ENCODE measurements around the gene PRKCD. TPM values are rescaled to one million over a fixed set of nuclear protein-coding genes. Genes with fewer than 3 reads are reported as not detected.

PRKCD gene
- total and polyA plus RNA-seq, 9 of the 15 experiments (the other 6 are each of a cell fraction or from before 2014, with no cell fraction given): 2.5 to 19.5 (median 6.1) TPM

DNA sequence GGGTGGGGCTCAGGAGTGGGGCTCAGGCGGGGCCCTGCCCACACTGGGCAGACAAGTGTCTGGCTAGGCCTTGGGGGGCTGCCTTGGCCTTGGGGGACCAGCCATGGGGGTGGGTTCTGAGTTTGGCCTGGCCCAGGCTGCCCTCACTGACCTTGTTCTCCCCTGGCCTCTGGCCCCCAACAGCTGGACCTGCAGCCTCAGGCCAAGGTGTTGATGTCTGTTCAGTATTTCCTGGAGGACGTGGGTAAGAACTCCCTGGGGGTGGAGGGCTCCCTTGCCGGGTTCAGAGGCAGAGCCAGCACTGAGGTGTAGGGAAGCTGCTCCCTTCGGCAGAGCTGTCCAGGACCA, 20.0 kb downstream of the PRKCD start:
- TF ChIP-seq PTBP1 (IDR thresholded peaks at IDR 0.05; ENCODE audit: low read depth, low read length): no peak
- TF ChIP-seq PYGO2 (tag; IDR thresholded peaks at IDR 0.05): no peak
- TF ChIP-seq MYC (IDR thresholded peaks at IDR 0.05; ENCODE audit: low read depth, low read length): no peak
- no peak for TF ChIP-seq MYC (CRISPR knock-in tag; IDR thresholded peaks at IDR 0.05; ENCODE audit: borderline replicate concordance, low read depth)
- TF ChIP-seq FOS (IDR thresholded peaks at IDR 0.05; ENCODE audit: extremely low read depth, insufficient read length): no peak
- TF ChIP-seq ETV1 (tag; conservative IDR thresholded peaks at IDR 0.05; ENCODE audit: low read depth): no peak
- TF ChIP-seq KAT7 (CRISPR knock-in tag; IDR thresholded peaks at IDR 0.05; ENCODE audit: borderline replicate concordance): no peak
- TF ChIP-seq ARNT (IDR thresholded peaks at IDR 0.05): no peak
- no peak for TF ChIP-seq ETV6 (IDR thresholded peaks at IDR 0.05; ENCODE audit: borderline replicate concordance in 1 of 2, low read depth in 2 of 2, low read length in 1 of 2)
- no peak for TF ChIP-seq ETV6 (CRISPR knock-in tag; IDR thresholded peaks at IDR 0.05; ENCODE audit: borderline replicate concordance)
- ChIA-PET POLR2A (interaction anchor here (0.6 kb wide), 1 partner anchor 97 kb away, joined by 3 read pairs; no protein-coding TSS in a partner anchor), CTCF (ENCODE audit: low intra/inter-chr PET ratio) (no interaction called here)
- no peak overlapping the region for H3K4me3 ChIP-seq
- H2AFZ ChIP-seq (ENCODE audit: low read depth, low read length): no peak overlapping the region
- in situ Hi-C loops (cut with MboI) (no loop called here), intact Hi-C loops (cut with micrococcal nuclease) (no loop called here)
- BruUV-seq (replicated peaks): no TSS peak
- no peaks in the 10 kb centered on the region for H3K79me2 ChIP-seq (ENCODE audit: control insufficient read depth, insufficient read depth, low read length)
- 100% methylated on average over 2 of the region's 4 CpGs for WGBS (ENCODE audit: insufficient coverage, low coverage, missing lambda C conversion rate)
- H3K27ac ChIP-seq (ENCODE audit: extremely low read depth, low read depth, low read length): no peak overlapping the region
- no peak overlapping the region; a peak in 1 of 4 replicates for H3K9ac ChIP-seq (ENCODE audit: insufficient read depth in 1 of 2, low read depth in 2 of 2, low read length in 2 of 2)
- no peak for DNase-seq (ENCODE audit: extremely low read depth in 1 of 4, low spot score in 3 of 4)
- H3K4me1 ChIP-seq (replicated peaks in 1 of 2; ENCODE audit: control insufficient read depth in 2 of 2, insufficient read depth in 2 of 2, low read length in 2 of 2): peaks cover 0 to 3% of the 10 kb centered on the region in 2 experiments; a peak in 2 of 5 replicates
- H3K9me3 ChIP-seq (replicated peaks; ENCODE audit: control insufficient read depth, insufficient read depth, low read depth, low read length): no peaks in the 10 kb centered on the region
- H3K9me1 ChIP-seq (ENCODE audit: control insufficient read depth, insufficient read depth, low read length): no peaks in the 10 kb centered on the region
- no peaks in the 10 kb centered on the region; the same call in none of the 2 replicates for H4K20me1 ChIP-seq (replicated peaks; ENCODE audit: control insufficient read depth, insufficient read depth, low read length)
- no peak for ATAC-seq
- H3K27me3 ChIP-seq (ENCODE audit: control insufficient read depth in 2 of 2, insufficient read depth in 2 of 2, low read length in 2 of 2): no peaks in the 10 kb centered on the region
- FAIRE-seq: no peak
- peaks cover 13% of the 10 kb centered on the region; the same call in 1 of the 3 replicates for H3K36me3 ChIP-seq (ENCODE audit: control insufficient read depth, insufficient read depth, low read length)
- H3K4me2 ChIP-seq (ENCODE audit: insufficient read depth, low read length): no peak overlapping the region
